GM21717 (cell line): ENCODE data around the gene CNTNAP2.

ENCODE experiments used
- ATAC-seq: cut with Tn5 transposase; IDR thresholded peaks from one replicate; pipeline ENCODE4 v1.9.1; 2021; ENCODE audit warnings: mild to moderate bottlenecking, moderate library complexity; ENCODE audit not compliant: unreplicated experiment

The CNTNAP2 gene

DNA sequence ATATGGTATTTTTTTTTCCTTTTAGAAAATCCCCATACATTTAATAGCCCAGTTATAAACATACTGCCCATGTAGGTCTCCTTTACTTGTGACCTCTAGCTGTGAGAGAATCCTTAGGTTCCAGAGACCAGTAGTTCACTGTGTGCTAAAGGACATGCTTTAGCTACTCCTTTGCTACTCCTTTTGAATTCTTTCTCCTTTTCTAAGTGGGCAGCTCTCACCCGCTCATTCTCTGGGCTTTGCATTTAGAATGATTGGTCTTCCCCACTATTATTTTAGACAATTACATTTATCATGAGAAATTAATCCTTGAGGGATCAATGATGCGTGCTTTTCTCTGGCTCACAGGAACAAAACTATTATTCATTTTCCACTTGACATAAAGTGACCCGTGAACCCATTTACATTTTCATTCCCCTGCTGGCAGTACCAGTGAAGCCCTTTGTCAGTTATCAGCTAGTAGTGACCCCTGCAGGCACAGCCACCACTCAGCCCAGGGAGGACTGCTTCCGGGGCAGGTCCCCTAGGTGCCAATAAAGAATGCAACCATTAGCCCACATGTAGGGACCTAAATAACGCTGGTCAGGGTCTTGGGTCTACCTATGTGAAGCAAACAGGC, 844.3 kb downstream of the CNTNAP2 start:
- ATAC-seq, result no peak

GRCh38 chr7:146961617-146962016, 845.0 kb downstream of the CNTNAP2 start:
- no peak for ATAC-seq

DNA sequence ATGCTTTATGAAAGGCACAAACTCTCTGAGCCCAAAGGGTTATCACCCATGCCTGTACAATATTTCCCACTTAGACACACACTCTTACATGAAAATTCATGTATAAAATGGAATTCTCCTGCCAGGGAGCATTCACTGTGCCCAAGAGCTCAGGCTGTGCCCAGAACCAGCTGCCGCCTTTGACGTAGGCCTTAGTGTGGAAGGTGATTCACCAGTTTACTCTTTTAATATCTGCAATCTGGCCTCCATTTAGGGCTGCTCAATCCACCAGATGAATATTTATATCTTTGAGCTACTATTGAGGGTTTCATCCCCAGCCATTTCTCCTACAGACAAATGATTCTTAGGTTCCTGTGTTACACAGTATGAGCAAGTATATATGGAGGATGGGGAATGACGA, 849.7 kb downstream of the CNTNAP2 start:
- no peak for ATAC-seq

DNA sequence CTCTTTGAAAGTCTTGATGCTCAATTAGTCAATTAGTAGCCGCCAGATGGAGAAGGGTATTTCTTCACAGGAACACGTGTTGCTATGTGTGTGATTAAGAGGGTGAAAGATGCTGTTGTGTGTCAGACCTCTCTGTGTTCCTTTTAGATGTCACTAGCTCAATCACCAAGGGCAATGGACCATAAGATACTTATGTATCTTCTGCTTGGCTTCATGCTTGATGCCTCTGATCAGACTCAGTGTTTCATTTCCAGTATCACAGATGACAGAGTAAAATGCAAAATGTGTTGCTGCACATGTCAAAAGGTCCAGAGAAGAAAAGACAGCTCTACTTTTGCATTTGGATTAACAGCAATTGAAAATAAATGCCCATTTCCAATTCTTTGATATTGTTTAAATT, 865.9 kb downstream of the CNTNAP2 start:
- ATAC-seq, result no peak

GRCh38 chr7:146991596-146991995, 875.0 kb downstream of the CNTNAP2 start:
- no peak for ATAC-seq

- no peak for ATAC-seq
Measured at GRCh38 chr7:146993764-146994163, 877.2 kb downstream of the CNTNAP2 start.

DNA sequence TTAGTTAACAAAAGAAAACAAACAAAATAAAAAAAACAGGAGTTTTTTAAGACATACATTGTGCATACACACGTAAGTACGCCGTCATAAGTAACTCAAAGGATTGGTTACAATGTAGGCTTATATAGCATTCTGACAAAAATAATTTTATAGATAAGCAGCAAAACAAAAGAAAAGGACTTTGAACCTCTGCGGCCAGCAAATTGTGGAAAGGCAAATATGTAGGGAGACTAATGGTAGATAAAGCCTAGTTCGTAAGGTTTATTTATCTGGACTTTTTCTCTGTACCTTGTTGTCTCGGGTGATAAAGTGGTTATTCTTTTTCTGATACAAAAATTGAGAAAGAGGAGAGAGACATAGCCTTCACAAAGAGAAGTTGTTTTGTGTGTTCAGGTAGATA, 891.9 kb downstream of the CNTNAP2 start:
- no peak for ATAC-seq

DNA sequence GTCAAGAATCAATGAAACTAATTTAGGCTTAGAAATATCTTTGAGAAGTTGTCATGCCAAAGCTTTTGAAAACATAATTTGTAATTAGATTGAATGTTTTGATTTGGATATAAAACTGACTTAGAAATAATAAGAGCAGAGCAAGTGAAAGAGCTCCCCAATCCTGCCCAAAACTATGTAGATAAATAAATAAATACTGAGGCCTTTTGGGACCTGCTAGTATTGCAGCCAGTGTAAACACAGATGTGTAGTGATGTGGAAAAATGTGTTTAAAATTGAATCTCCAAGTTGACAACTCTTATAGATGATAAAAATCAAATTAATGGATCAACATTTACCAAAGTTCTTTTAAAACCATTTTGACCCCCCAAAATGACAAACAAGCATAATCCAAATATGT, 896.1 kb downstream of the CNTNAP2 start:
- no peak for ATAC-seq

GRCh38 chr7:147013825-147014224, 897.2 kb downstream of the CNTNAP2 start:
- no peak for ATAC-seq

GRCh38 chr7:147014286-147014955, 897.8 kb downstream of the CNTNAP2 start:
- no peak for ATAC-seq

DNA sequence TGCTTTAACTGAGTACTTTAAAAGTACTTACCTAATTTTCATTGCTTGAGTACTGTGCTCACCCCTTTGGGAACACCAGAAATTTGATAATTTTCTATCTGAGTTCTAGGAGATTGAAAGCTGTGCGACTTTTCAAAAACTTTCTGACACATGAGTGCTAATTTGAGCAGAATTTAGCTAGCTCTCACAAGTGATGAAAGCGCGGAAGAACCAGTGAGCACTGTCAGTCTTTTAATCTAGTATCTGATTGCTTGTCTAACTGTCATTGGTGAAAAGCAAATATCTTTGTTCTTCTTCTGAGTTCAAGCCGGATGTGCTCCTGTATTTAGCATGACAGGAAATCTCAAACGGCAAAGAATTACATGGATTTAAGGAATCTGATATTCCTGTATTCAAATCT, 899.4 kb downstream of the CNTNAP2 start:
- no peak for ATAC-seq

- no peak for ATAC-seq
Measured at GRCh38 chr7:147022056-147022455, 905.5 kb downstream of the CNTNAP2 start.

GRCh38 chr7:147023440-147023839, 906.8 kb downstream of the CNTNAP2 start:
- ATAC-seq, result no peak

DNA sequence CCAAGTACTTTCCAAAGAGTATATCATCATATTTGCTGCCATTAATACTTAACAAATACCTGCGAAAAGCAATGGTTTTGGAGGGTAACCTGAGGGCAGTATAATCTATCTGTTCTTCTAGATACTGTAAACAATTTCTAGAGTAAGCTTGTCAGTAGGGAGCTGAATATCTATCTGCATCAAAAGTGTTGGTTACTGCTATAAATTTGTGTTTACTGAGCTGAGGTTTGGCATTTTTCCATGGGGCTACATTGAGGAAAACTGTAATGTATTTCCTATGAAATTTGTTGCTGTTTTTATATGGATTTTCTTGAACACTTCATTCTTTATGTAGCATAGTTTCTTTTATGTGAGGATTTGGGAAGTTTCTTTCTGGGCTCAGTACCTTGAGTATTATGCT, 913.4 kb downstream of the CNTNAP2 start:
- no peak for ATAC-seq

DNA sequence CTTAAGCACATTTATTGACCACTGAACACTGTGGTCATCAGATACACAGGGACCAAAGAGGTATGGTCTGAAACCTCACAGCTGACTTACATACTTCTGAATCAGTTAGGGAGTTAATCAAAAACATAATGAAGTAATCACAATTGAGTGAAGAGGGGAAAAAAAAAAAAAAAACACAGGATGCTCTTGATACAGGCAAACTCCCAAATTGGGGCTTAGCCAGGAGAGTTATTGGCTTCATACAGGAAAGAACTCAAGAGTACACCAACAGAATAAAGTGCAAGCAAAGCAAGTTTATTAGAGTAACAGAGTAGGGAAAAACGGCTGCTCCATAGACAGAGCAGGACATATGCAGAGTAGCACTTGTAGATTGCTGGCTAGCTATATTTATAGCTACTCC, 917.0 kb downstream of the CNTNAP2 start:
- ATAC-seq, result no peak

- no peak for ATAC-seq
Measured at GRCh38 chr7:147041438-147041837, 924.8 kb downstream of the CNTNAP2 start.

DNA sequence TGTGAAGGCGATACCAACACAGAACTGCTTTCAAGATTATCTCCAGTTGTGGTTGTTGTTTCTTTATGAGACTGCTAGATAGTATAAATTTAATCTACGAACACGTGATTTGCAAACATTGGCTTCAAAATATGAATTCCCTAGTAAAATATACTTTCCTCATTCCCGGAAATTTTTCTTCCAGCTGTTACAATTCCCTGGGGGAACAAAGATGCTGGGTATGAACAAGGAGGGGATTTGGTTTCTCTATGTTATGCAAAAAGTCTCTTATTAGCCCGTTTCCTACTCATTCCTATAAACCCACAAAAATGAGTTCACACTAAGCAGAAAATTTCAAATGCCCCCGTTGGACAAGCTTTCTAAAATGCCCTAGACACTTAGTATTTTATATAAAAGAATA, 928.3 kb downstream of the CNTNAP2 start:
- no peak for ATAC-seq

- no peak for ATAC-seq
Measured at GRCh38 chr7:147047696-147048095, 931.1 kb downstream of the CNTNAP2 start.

DNA sequence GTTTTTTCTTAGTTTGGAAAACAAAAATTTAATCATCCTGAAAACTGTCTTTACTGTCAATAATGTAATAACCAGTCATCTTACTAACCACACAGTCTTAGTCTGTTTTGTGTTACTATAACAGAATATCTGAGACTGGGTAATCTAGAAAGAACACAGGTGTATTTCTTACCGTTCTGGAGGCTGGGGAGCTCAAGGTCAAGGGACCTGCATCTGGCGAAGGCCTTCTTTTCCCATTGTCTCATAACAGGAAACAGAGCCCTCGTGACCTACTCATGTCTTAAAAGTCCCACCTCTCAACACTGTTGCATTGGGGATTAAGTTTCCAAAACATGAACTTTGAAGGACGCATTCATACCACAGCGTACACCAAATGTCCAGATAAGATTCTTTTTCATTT, 932.3 kb downstream of the CNTNAP2 start:
- no peak for ATAC-seq

DNA sequence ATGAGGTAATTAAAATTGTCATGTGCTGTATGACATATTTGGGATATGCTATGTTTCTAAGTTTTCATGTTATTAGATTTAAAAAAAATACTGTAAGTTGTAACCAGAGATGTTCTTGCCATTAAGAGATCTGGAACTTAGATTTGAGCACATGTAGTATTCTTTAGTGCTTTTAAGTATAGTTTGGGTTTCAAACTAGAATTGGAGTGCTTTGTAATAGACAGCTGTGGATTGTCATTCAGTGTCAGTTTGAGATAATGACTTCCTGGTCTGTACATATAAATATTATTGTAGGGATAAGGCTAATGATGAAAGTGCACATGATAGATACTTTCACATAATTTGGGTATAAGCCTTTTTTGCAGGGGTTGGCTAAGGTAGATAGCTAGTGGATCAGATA, 936.2 kb downstream of the CNTNAP2 start:
- ATAC-seq, result no peak

GRCh38 chr7:147053746-147054145, 937.1 kb downstream of the CNTNAP2 start:
- ATAC-seq, result no peak

- no peak for ATAC-seq
Measured at GRCh38 chr7:147060070-147060469, 943.5 kb downstream of the CNTNAP2 start.

- ATAC-seq, result no peak
Measured at GRCh38 chr7:147062897-147063296, 946.3 kb downstream of the CNTNAP2 start.
